Activated CD4-positive, alpha-beta memory T cell treated with anti-CD3 and anti-CD28 coated beads, Interleukin-2, amount 10 ng/mL, durations not matched to agents 7 days and 5 days (primary cell): ENCODE results near the gene PHEX. TPM values are rescaled to one million over a fixed set of nuclear protein-coding genes. Genes with fewer than 3 reads are reported as not detected.
A peak's percentile ranks its signal among the peaks of the same experiment; 100 is the strongest.

Source experiments
- CTCF ChIA-PET: fragments of 350-600 bp; sonication (Branson Sonifier 250); formaldehyde crosslinking; loops from one replicate; lab custom pipeline; 2021; ENCODE audit warnings: antibody characterized with exemption, inconsistent platforms; lab: Charles Lee
- POLR2A ChIA-PET: fragments of 350-600 bp; sonication (Branson Sonifier 250); formaldehyde crosslinking; loops from one replicate; lab custom pipeline; 2021; ENCODE audit warnings: antibody characterized with exemption; lab: Charles Lee
- DNase-seq: peaks from one replicate; pipeline ENCODE4 v3.0.0-alpha.2; 2020
- H3K27ac Mint-ChIP-seq: one replicate; pipeline ENCODE4 v1.8.0; 2021; ENCODE audit warnings: mild to moderate bottlenecking, mixed read lengths
- H3K27me3 Mint-ChIP-seq: one replicate; pipeline ENCODE4 v1.8.0; 2021; ENCODE audit warnings: mixed read lengths
- H3K36me3 Mint-ChIP-seq: one replicate; pipeline ENCODE4 v1.8.0; 2021; ENCODE audit warnings: low read depth, mixed read lengths
- H3K4me1 Mint-ChIP-seq: one replicate; pipeline ENCODE4 v1.8.0; 2021; ENCODE audit warnings: mixed read lengths
- H3K4me3 Mint-ChIP-seq: one replicate; pipeline ENCODE4 v1.8.0; 2021; ENCODE audit warnings: mild to moderate bottlenecking, mixed read lengths
- H3K9me3 Mint-ChIP-seq: one replicate; pipeline ENCODE4 v1.8.0; 2021; ENCODE audit warnings: mixed read lengths
- total RNA-seq, 2 experiments: library from RNA; stranded (reverse); gene quantifications; one replicate each; pipeline ENCODE4 v1.2.3, GENCODE V29; 2021

The PHEX gene
- total RNA-seq, 2 experiments from 2014 or later, result 0.10 to 0.23 TPM

GRCh38 chrX:22053481-22053880, 21.4 kb downstream of the PHEX start:
- CTCF ChIA-PET, result no interaction called here
- no peak overlapping the region for H3K4me3 Mint-ChIP-seq
- no peaks in the 10 kb centered on the region for H3K9me3 Mint-ChIP-seq
- DNase-seq, result no peak
- H3K27ac Mint-ChIP-seq, result no peak overlapping the region
- H3K4me1 Mint-ChIP-seq, result no peaks in the 10 kb centered on the region
- POLR2A ChIA-PET, result no interaction called here
- H3K27me3 Mint-ChIP-seq, result no peaks in the 10 kb centered on the region
- no peaks in the 10 kb centered on the region for H3K36me3 Mint-ChIP-seq

GRCh38 chrX:22056235-22056634, 24.1 kb downstream of the PHEX start:
- no peaks in the 10 kb centered on the region for H3K9me3 Mint-ChIP-seq
- peaks cover 17% of the 10 kb centered on the region for H3K4me1 Mint-ChIP-seq
- ChIA-PET CTCF (no interaction called here), POLR2A (no interaction called here)
- H3K36me3 Mint-ChIP-seq, result no peaks in the 10 kb centered on the region
- no peak for DNase-seq
- no peak overlapping the region for H3K27ac Mint-ChIP-seq
- H3K4me3 Mint-ChIP-seq, result no peak overlapping the region
- H3K27me3 Mint-ChIP-seq, result no peaks in the 10 kb centered on the region

GRCh38 chrX:22057667-22058066, 25.5 kb downstream of the PHEX start:
- Mint-ChIP-seq H3K27ac (no peak overlapping the region), H3K9me3 (no peaks in the 10 kb centered on the region), H3K4me1 (peaks cover 17% of the 10 kb centered on the region), H3K27me3 (no peaks in the 10 kb centered on the region), H3K4me3 (no peak overlapping the region), H3K36me3 (no peaks in the 10 kb centered on the region)
- POLR2A ChIA-PET, result no interaction called here
- CTCF ChIA-PET, result no interaction called here
- DNase-seq, result no peak

GRCh38 chrX:22059775-22060174, 27.6 kb downstream of the PHEX start:
- H3K4me1 Mint-ChIP-seq, result peaks cover 19% of the 10 kb centered on the region
- ChIA-PET POLR2A (no interaction called here), CTCF (no interaction called here)
- no peak overlapping the region for H3K4me3 Mint-ChIP-seq
- H3K27me3 Mint-ChIP-seq, result no peaks in the 10 kb centered on the region
- no peaks in the 10 kb centered on the region for H3K9me3 Mint-ChIP-seq
- no peaks in the 10 kb centered on the region for H3K36me3 Mint-ChIP-seq
- no peak for DNase-seq
- no peak overlapping the region for H3K27ac Mint-ChIP-seq

GRCh38 chrX:22060415-22061280, 28.5 kb downstream of the PHEX start:
- Mint-ChIP-seq H3K27ac (peak overlapping the region; percentile 34), H3K27me3 (no peaks in the 10 kb centered on the region), H3K9me3 (no peaks in the 10 kb centered on the region), H3K4me1 (peaks cover 19% of the 10 kb centered on the region), H3K36me3 (no peaks in the 10 kb centered on the region), H3K4me3 (no peak overlapping the region)
- ChIA-PET CTCF (no interaction called here), POLR2A (no interaction called here)
- peak; percentile 18 for DNase-seq

- ChIA-PET POLR2A (no interaction called here), CTCF (no interaction called here)
- Mint-ChIP-seq H3K36me3 (no peaks in the 10 kb centered on the region), H3K9me3 (no peaks in the 10 kb centered on the region), H3K4me1 (peaks cover 19% of the 10 kb centered on the region), H3K4me3 (no peak overlapping the region), H3K27ac (no peak overlapping the region), H3K27me3 (no peaks in the 10 kb centered on the region)
- DNase-seq, result no peak
Observed at GRCh38 chrX:22063284-22063683, 31.2 kb downstream of the PHEX start.

- Mint-ChIP-seq H3K4me3 (no peak overlapping the region), H3K36me3 (no peaks in the 10 kb centered on the region), H3K4me1 (no peaks in the 10 kb centered on the region), H3K27ac (no peak overlapping the region), H3K27me3 (no peaks in the 10 kb centered on the region), H3K9me3 (no peaks in the 10 kb centered on the region)
- DNase-seq, result no peak
- POLR2A ChIA-PET, result no interaction called here
- CTCF ChIA-PET, result interaction anchor here (1.0 kb wide), 1 partner anchor 11 kb away, joined by 5 read pairs; no protein-coding TSS in a partner anchor
Observed at GRCh38 chrX:22069586-22069985, 37.5 kb downstream of the PHEX start.

GRCh38 chrX:22073928-22074327, 41.8 kb downstream of the PHEX start:
- DNase-seq, result no peak
- H3K9me3 Mint-ChIP-seq, result no peaks in the 10 kb centered on the region
- ChIA-PET CTCF (no interaction called here), POLR2A (no interaction called here)
- no peak overlapping the region for H3K27ac Mint-ChIP-seq
- H3K4me1 Mint-ChIP-seq, result no peaks in the 10 kb centered on the region
- H3K4me3 Mint-ChIP-seq, result no peak overlapping the region
- H3K27me3 Mint-ChIP-seq, result no peaks in the 10 kb centered on the region
- no peaks in the 10 kb centered on the region for H3K36me3 Mint-ChIP-seq

GRCh38 chrX:22078117-22078516, 46.0 kb downstream of the PHEX start:
- DNase-seq, result no peak
- Mint-ChIP-seq H3K9me3 (no peaks in the 10 kb centered on the region), H3K27me3 (no peaks in the 10 kb centered on the region), H3K27ac (no peak overlapping the region), H3K36me3 (no peaks in the 10 kb centered on the region), H3K4me1 (no peaks in the 10 kb centered on the region), H3K4me3 (no peak overlapping the region)
- CTCF ChIA-PET, result no interaction called here
- POLR2A ChIA-PET, result no interaction called here

GRCh38 chrX:22081475-22082092, 49.5 kb downstream of the PHEX start:
- DNase-seq, result peak; percentile 45
- ChIA-PET POLR2A (no interaction called here), CTCF (interaction anchor here (1.5 to 1.6 kb wide), 2 partner anchors 12 to 96 kb away, joined by 3 to 5 read pairs; no protein-coding TSS in a partner anchor)
- Mint-ChIP-seq H3K27ac (no peak overlapping the region), H3K4me1 (no peaks in the 10 kb centered on the region), H3K36me3 (no peaks in the 10 kb centered on the region), H3K9me3 (no peaks in the 10 kb centered on the region), H3K4me3 (no peak overlapping the region), H3K27me3 (no peaks in the 10 kb centered on the region)

GRCh38 chrX:22086003-22086402, 53.9 kb downstream of the PHEX start:
- Mint-ChIP-seq H3K4me1 (no peaks in the 10 kb centered on the region), H3K36me3 (no peaks in the 10 kb centered on the region), H3K4me3 (no peak overlapping the region), H3K27ac (no peak overlapping the region), H3K27me3 (no peaks in the 10 kb centered on the region), H3K9me3 (no peaks in the 10 kb centered on the region)
- ChIA-PET CTCF (no interaction called here), POLR2A (no interaction called here)
- DNase-seq, result no peak

- no peak for DNase-seq
- Mint-ChIP-seq H3K4me1 (no peaks in the 10 kb centered on the region), H3K27me3 (no peaks in the 10 kb centered on the region), H3K27ac (no peak overlapping the region), H3K36me3 (no peaks in the 10 kb centered on the region), H3K4me3 (no peak overlapping the region), H3K9me3 (no peaks in the 10 kb centered on the region)
- ChIA-PET CTCF (no interaction called here), POLR2A (no interaction called here)
Observed at GRCh38 chrX:22087011-22087557, 55.0 kb downstream of the PHEX start.

- Mint-ChIP-seq H3K4me3 (no peak overlapping the region), H3K9me3 (no peaks in the 10 kb centered on the region), H3K4me1 (no peaks in the 10 kb centered on the region), H3K36me3 (no peaks in the 10 kb centered on the region), H3K27ac (no peak overlapping the region), H3K27me3 (no peaks in the 10 kb centered on the region)
- POLR2A ChIA-PET, result no interaction called here
- CTCF ChIA-PET, result no interaction called here
- DNase-seq, result no peak
Observed at GRCh38 chrX:22088326-22088725, 56.2 kb downstream of the PHEX start.
